Gastroesophageal sphincter (tissue), 3 donors: Measurements from ENCODE around the gene PAEP.

Source experiments
- EP300 ChIP-seq: sonication (generic); formaldehyde crosslinking; IDR thresholded peaks from one replicate; pipeline ENCODE4 v1.6.1; 2017; ENCODE audit warnings: antibody characterized with exemption, mild to moderate bottlenecking
- POLR2A ChIP-seq, 2 donors: fragments of 450-650 bp; IDR thresholded peaks; one replicate each; pipeline ENCODE4 v1.6.1; 2017; ENCODE audit warnings: antibody characterized with exemption in 2 of 2, mild to moderate bottlenecking in 2 of 2, moderate library complexity in 1 of 2
- TF ChIP-seq, protein P1 (sequence below), 4 experiments: fragments of 200-600 bp in 2 of 4; fragments of 450-650 bp in 2 of 4; sonication (generic) in 1 of 4; IDR thresholded peaks; one replicate each; pipeline ENCODE4 v1.5.1; 2017 to 2019; ENCODE audit warnings: antibody characterized with exemption in 4 of 4, mild to moderate bottlenecking in 2 of 4, moderate library complexity in 2 of 4

- TF ChIP-seq EP300: no peak
- TF ChIP-seq POLR2A (IDR thresholded peaks at IDR 0.05): no peak
- TF ChIP-seq, protein P1, sequence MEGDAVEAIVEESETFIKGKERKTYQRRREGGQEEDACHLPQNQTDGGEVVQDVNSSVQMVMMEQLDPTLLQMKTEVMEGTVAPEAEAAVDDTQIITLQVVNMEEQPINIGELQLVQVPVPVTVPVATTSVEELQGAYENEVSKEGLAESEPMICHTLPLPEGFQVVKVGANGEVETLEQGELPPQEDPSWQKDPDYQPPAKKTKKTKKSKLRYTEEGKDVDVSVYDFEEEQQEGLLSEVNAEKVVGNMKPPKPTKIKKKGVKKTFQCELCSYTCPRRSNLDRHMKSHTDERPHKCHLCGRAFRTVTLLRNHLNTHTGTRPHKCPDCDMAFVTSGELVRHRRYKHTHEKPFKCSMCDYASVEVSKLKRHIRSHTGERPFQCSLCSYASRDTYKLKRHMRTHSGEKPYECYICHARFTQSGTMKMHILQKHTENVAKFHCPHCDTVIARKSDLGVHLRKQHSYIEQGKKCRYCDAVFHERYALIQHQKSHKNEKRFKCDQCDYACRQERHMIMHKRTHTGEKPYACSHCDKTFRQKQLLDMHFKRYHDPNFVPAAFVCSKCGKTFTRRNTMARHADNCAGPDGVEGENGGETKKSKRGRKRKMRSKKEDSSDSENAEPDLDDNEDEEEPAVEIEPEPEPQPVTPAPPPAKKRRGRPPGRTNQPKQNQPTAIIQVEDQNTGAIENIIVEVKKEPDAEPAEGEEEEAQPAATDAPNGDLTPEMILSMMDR (IDR thresholded peaks at IDR 0.05): no peak
These were observed 17.8 kb downstream of the PAEP start for GRCh38 chr9:135579356-135579755.
